ENCODE results near the gene CNDP1.

CNDP1 gene

GRCh38 chr18:74540652-74541421, 6.5 kb downstream of the CNDP1 start:
- H3K27me3 ChIP-seq (ENCODE audit: control insufficient read depth, insufficient read depth, low read length): peaks cover 30% of the 10 kb centered on the region
- no peaks in the 10 kb centered on the region for H3K4me1 ChIP-seq (ENCODE audit: control insufficient read depth, insufficient read depth, low read length)
- no peak overlapping the region for H3K9ac ChIP-seq (ENCODE audit: low read depth, low read length)
- H3K36me3 ChIP-seq (ENCODE audit: insufficient read depth, low read length): no peaks in the 10 kb centered on the region
- no peak overlapping the region for H3K4me3 ChIP-seq (ENCODE audit: low read length)
- no peak overlapping the region for H3K4me2 ChIP-seq (ENCODE audit: low read length)
- no peaks in the 10 kb centered on the region for H3K9me3 ChIP-seq (replicated peaks; ENCODE audit: low read length)

- Histone ChIP-seq H3K4me1 (ENCODE audit: control insufficient read depth, insufficient read depth, low read length) (no peaks in the 10 kb centered on the region), H3K27me3 (ENCODE audit: control insufficient read depth, insufficient read depth, low read length) (peaks cover 30% of the 10 kb centered on the region), H3K4me2 (ENCODE audit: low read length) (no peak overlapping the region), H3K9me3 (replicated peaks; ENCODE audit: low read length) (no peaks in the 10 kb centered on the region), H3K4me3 (ENCODE audit: low read length) (no peak overlapping the region), H3K36me3 (ENCODE audit: insufficient read depth, low read length) (no peaks in the 10 kb centered on the region), H3K9ac (ENCODE audit: low read depth, low read length) (no peak overlapping the region)
Observed at GRCh38 chr18:74541703-74542555, 7.6 kb downstream of the CNDP1 start.

GRCh38 chr18:74544898-74545297, 10.6 kb downstream of the CNDP1 start:
- Histone ChIP-seq H3K9ac (ENCODE audit: low read depth, low read length) (no peak overlapping the region), H3K36me3 (ENCODE audit: insufficient read depth, low read length) (no peaks in the 10 kb centered on the region), H3K27me3 (ENCODE audit: control insufficient read depth, insufficient read depth, low read length) (peaks cover 29% of the 10 kb centered on the region), H3K4me1 (ENCODE audit: control insufficient read depth, insufficient read depth, low read length) (no peaks in the 10 kb centered on the region), H3K9me3 (replicated peaks; ENCODE audit: low read length) (no peaks in the 10 kb centered on the region), H3K4me2 (ENCODE audit: low read length) (no peak overlapping the region), H3K4me3 (ENCODE audit: low read length) (no peak overlapping the region)

GRCh38 chr18:74546007-74546406, 11.7 kb downstream of the CNDP1 start:
- Histone ChIP-seq H3K27me3 (ENCODE audit: control insufficient read depth, insufficient read depth, low read length) (peaks cover 21% of the 10 kb centered on the region), H3K9me3 (replicated peaks; ENCODE audit: low read length) (no peaks in the 10 kb centered on the region), H3K4me1 (ENCODE audit: control insufficient read depth, insufficient read depth, low read length) (no peaks in the 10 kb centered on the region), H3K4me2 (ENCODE audit: low read length) (no peak overlapping the region), H3K9ac (ENCODE audit: low read depth, low read length) (no peak overlapping the region), H3K36me3 (ENCODE audit: insufficient read depth, low read length) (no peaks in the 10 kb centered on the region), H3K4me3 (ENCODE audit: low read length) (no peak overlapping the region)

GRCh38 chr18:74546751-74547530, 12.6 kb downstream of the CNDP1 start:
- Histone ChIP-seq H3K4me2 (ENCODE audit: low read length) (no peak overlapping the region), H3K9me3 (replicated peaks; ENCODE audit: low read length) (no peaks in the 10 kb centered on the region), H3K9ac (ENCODE audit: low read depth, low read length) (no peak overlapping the region), H3K27me3 (ENCODE audit: control insufficient read depth, insufficient read depth, low read length) (peaks cover 12% of the 10 kb centered on the region), H3K4me3 (ENCODE audit: low read length) (no peak overlapping the region), H3K36me3 (ENCODE audit: insufficient read depth, low read length) (no peaks in the 10 kb centered on the region), H3K4me1 (ENCODE audit: control insufficient read depth, insufficient read depth, low read length) (no peaks in the 10 kb centered on the region)

- Histone ChIP-seq H3K9ac (ENCODE audit: low read depth, low read length) (no peak overlapping the region), H3K27me3 (ENCODE audit: control insufficient read depth, insufficient read depth, low read length) (peaks cover 9% of the 10 kb centered on the region), H3K4me3 (ENCODE audit: low read length) (no peak overlapping the region), H3K4me2 (ENCODE audit: low read length) (no peak overlapping the region), H3K4me1 (ENCODE audit: control insufficient read depth, insufficient read depth, low read length) (no peaks in the 10 kb centered on the region), H3K9me3 (replicated peaks; ENCODE audit: low read length) (no peaks in the 10 kb centered on the region), H3K36me3 (ENCODE audit: insufficient read depth, low read length) (no peaks in the 10 kb centered on the region)
Observed at GRCh38 chr18:74547860-74548259, 13.6 kb downstream of the CNDP1 start.

- Histone ChIP-seq H3K4me1 (ENCODE audit: control insufficient read depth, insufficient read depth, low read length) (no peaks in the 10 kb centered on the region), H3K4me2 (ENCODE audit: low read length) (no peak overlapping the region), H3K9ac (ENCODE audit: low read depth, low read length) (no peak overlapping the region), H3K27me3 (ENCODE audit: control insufficient read depth, insufficient read depth, low read length) (peaks cover 19% of the 10 kb centered on the region), H3K4me3 (ENCODE audit: low read length) (no peak overlapping the region), H3K36me3 (ENCODE audit: insufficient read depth, low read length) (no peaks in the 10 kb centered on the region), H3K9me3 (replicated peaks; ENCODE audit: low read length) (no peaks in the 10 kb centered on the region)
Observed at GRCh38 chr18:74549591-74550104, 15.3 kb downstream of the CNDP1 start.

GRCh38 chr18:74550886-74551285, 16.6 kb downstream of the CNDP1 start:
- no peak overlapping the region for H3K4me3 ChIP-seq (ENCODE audit: low read length)
- H3K9me3 ChIP-seq (replicated peaks; ENCODE audit: low read length): no peaks in the 10 kb centered on the region
- H3K9ac ChIP-seq (ENCODE audit: low read depth, low read length): no peak overlapping the region
- H3K4me1 ChIP-seq (ENCODE audit: control insufficient read depth, insufficient read depth, low read length): no peaks in the 10 kb centered on the region
- peaks cover 20% of the 10 kb centered on the region for H3K27me3 ChIP-seq (ENCODE audit: control insufficient read depth, insufficient read depth, low read length)
- no peaks in the 10 kb centered on the region for H3K36me3 ChIP-seq (ENCODE audit: insufficient read depth, low read length)
- no peak overlapping the region for H3K4me2 ChIP-seq (ENCODE audit: low read length)

GRCh38 chr18:74551452-74551851, 17.2 kb downstream of the CNDP1 start:
- no peak overlapping the region for H3K9ac ChIP-seq (ENCODE audit: low read depth, low read length)
- no peaks in the 10 kb centered on the region for H3K36me3 ChIP-seq (ENCODE audit: insufficient read depth, low read length)
- H3K27me3 ChIP-seq (ENCODE audit: control insufficient read depth, insufficient read depth, low read length): peaks cover 26% of the 10 kb centered on the region
- H3K4me2 ChIP-seq (ENCODE audit: low read length): no peak overlapping the region
- H3K4me1 ChIP-seq (ENCODE audit: control insufficient read depth, insufficient read depth, low read length): no peaks in the 10 kb centered on the region
- H3K4me3 ChIP-seq (ENCODE audit: low read length): no peak overlapping the region
- H3K9me3 ChIP-seq (replicated peaks; ENCODE audit: low read length): no peaks in the 10 kb centered on the region

- Histone ChIP-seq H3K4me2 (ENCODE audit: low read length) (no peak overlapping the region), H3K27me3 (ENCODE audit: control insufficient read depth, insufficient read depth, low read length) (peaks cover 28% of the 10 kb centered on the region)
Observed at GRCh38 chr18:74551936-74552555, 17.7 kb downstream of the CNDP1 start.

GRCh38 chr18:74556126-74556525, 21.8 kb downstream of the CNDP1 start:
- Histone ChIP-seq H3K4me2 (ENCODE audit: low read length) (no peak overlapping the region), H3K4me1 (ENCODE audit: control insufficient read depth, insufficient read depth, low read length) (no peaks in the 10 kb centered on the region), H3K27me3 (ENCODE audit: control insufficient read depth, insufficient read depth, low read length) (peaks cover 28% of the 10 kb centered on the region), H3K4me3 (ENCODE audit: low read length) (no peak overlapping the region), H3K9me3 (replicated peaks; ENCODE audit: low read length) (no peaks in the 10 kb centered on the region), H3K36me3 (ENCODE audit: insufficient read depth, low read length) (no peaks in the 10 kb centered on the region), H3K9ac (ENCODE audit: low read depth, low read length) (no peak overlapping the region)

More at GRCh38 chr18:74551936-74552555, 17.7 kb downstream of the CNDP1 start:
- H3K4me3 ChIP-seq (ENCODE audit: low read length): no peak overlapping the region
- no peaks in the 10 kb centered on the region for H3K9me3 ChIP-seq (replicated peaks; ENCODE audit: low read length)
- no peak overlapping the region for H3K9ac ChIP-seq (ENCODE audit: low read depth, low read length)
- H3K36me3 ChIP-seq (ENCODE audit: insufficient read depth, low read length): no peaks in the 10 kb centered on the region
- H3K4me1 ChIP-seq (ENCODE audit: control insufficient read depth, insufficient read depth, low read length): no peaks in the 10 kb centered on the region

Measured in skeletal muscle satellite cell (primary cell).